GM21723 (cell line): ENCODE measurements around the gene HSPA5.
"Not testable (repeated sequence)": the region's sequence is repeated elsewhere in the genome, so short reads cannot be mapped to it uniquely, and the experiment has no call there.

ENCODE experiments used
- ATAC-seq: cut with Tn5 transposase; IDR thresholded peaks from one replicate; pipeline ENCODE4 v1.9.1; 2021; ENCODE audit warnings: mild to moderate bottlenecking, moderate library complexity; ENCODE audit not compliant: unreplicated experiment

Gene HSPA5

GRCh38 chr9:125241000-125241862, at the start of gene HSPA5:
Gene HSPA5 (minus strand): TSS chr9:125241343. CDS start chr9:125241126, 217 bp downstream.
- ATAC-seq = peak; percentile 90

- ATAC-seq = not testable (repeated sequence)
Measured at GRCh38 chr9:125286935-125287433, 45.8 kb upstream of the HSPA5 start.

- ATAC-seq = no peak
Measured at GRCh38 chr9:125284855-125285254, 43.7 kb upstream of the HSPA5 start.

GRCh38 chr9:125280945-125281344, 39.8 kb upstream of the HSPA5 start:
- no peak for ATAC-seq

GRCh38 chr9:125277411-125277810, 36.3 kb upstream of the HSPA5 start:
- no peak for ATAC-seq

- no peak for ATAC-seq
Measured at GRCh38 chr9:125276771-125277170, 35.6 kb upstream of the HSPA5 start.

- ATAC-seq = no peak
Measured at GRCh38 chr9:125272697-125273096, 31.6 kb upstream of the HSPA5 start.

GRCh38 chr9:125271081-125271480, 29.9 kb upstream of the HSPA5 start:
- no peak for ATAC-seq

GRCh38 chr9:125269014-125269397, 27.9 kb upstream of the HSPA5 start:
- no peak for ATAC-seq

GRCh38 chr9:125268394-125269013, 27.4 kb upstream of the HSPA5 start:
- ATAC-seq = no peak

- not testable (repeated sequence) for ATAC-seq
Measured at GRCh38 chr9:125264068-125264467, 22.9 kb upstream of the HSPA5 start.

GRCh38 chr9:125262294-125262991, 21.3 kb upstream of the HSPA5 start:
- no peak for ATAC-seq

GRCh38 chr9:125261501-125262293, 20.6 kb upstream of the HSPA5 start, which contains the start of gene GAPVD1:
Gene GAPVD1 (plus strand): TSS chr9:125261826. CDS start chr9:125298922, 37,096 bp downstream.
- peak; percentile 92 for ATAC-seq

GRCh38 chr9:125260561-125260960, 19.4 kb upstream of the HSPA5 start:
- ATAC-seq = no peak

- no peak for ATAC-seq
Measured at GRCh38 chr9:125258832-125259534, 17.8 kb upstream of the HSPA5 start.

- ATAC-seq = no peak
Measured at GRCh38 chr9:125258160-125258785, 17.1 kb upstream of the HSPA5 start.

GRCh38 chr9:125255781-125256391, 14.7 kb upstream of the HSPA5 start:
- ATAC-seq = no peak

- no peak for ATAC-seq
Measured at GRCh38 chr9:125254231-125254630, 13.1 kb upstream of the HSPA5 start.

- no peak for ATAC-seq
Measured at GRCh38 chr9:125246261-125246667, 5.1 kb upstream of the HSPA5 start.
